OCI-LY1 (cell line): ENCODE measurements around the gene CAMKK1.

ENCODE experiments used
- H2AFZ ChIP-seq: fragments of 200-600 bp; sonication (generic), shearing (Covaris generic); 2 replicates; pipeline ENCODE4 v1.6.0; 2014; ENCODE audit warnings: antibody characterized with exemption, mild to moderate bottlenecking, low read length
- H3F3A ChIP-seq: fragments of 200-600 bp; sonication (generic), shearing (Covaris generic); 2 replicates; pipeline ENCODE4 v1.6.0; 2014; ENCODE audit warnings: mild to moderate bottlenecking, antibody characterized with exemption, low read length, moderate library complexity; ENCODE audit not compliant: insufficient read depth
- H3K27ac ChIP-seq: fragments of 200-600 bp; sonication (generic); 2 replicates; pipeline ENCODE4 v1.5.1; 2014; ENCODE audit warnings: low read length, mixed run types, mild to moderate bottlenecking, low read depth; ENCODE audit not compliant: poor library complexity, severe bottlenecking
- H3K27me3 ChIP-seq: fragments of 200-600 bp; sonication (generic); 2 replicates; pipeline ENCODE4 v1.6.0; 2014; ENCODE audit warnings: antibody characterized with exemption, mild to moderate bottlenecking, low read length, moderate library complexity; ENCODE audit not compliant: insufficient read depth
- H3K36me3 ChIP-seq: fragments of 200-600 bp; sonication (generic); 2 replicates; pipeline ENCODE4 v1.6.1; 2014; ENCODE audit warnings: mild to moderate bottlenecking, antibody characterized with exemption, low read length, moderate library complexity, mixed read lengths; ENCODE audit not compliant: insufficient read depth
- H3K4me1 ChIP-seq: fragments of 200-600 bp; sonication (generic); 2 replicates; pipeline ENCODE4 v1.5.1; 2014; ENCODE audit warnings: mild to moderate bottlenecking, low read length, moderate library complexity; ENCODE audit not compliant: insufficient read depth, severe bottlenecking
- H3K4me2 ChIP-seq: fragments of 200-600 bp; sonication (generic), shearing (Covaris generic); 2 replicates; pipeline ENCODE4 v1.6.1; 2014; ENCODE audit warnings: low read length
- H3K4me3 ChIP-seq: fragments of 200-600 bp; sonication (generic); 2 replicates; pipeline ENCODE4 v1.5.1; 2014; ENCODE audit warnings: low read length, low read depth, mild to moderate bottlenecking, mixed read lengths; ENCODE audit not compliant: poor library complexity, severe bottlenecking
- H3K79me2 ChIP-seq: fragments of 200-600 bp; shearing (Covaris generic); 2 replicates; pipeline ENCODE4 v1.6.1; 2016; ENCODE audit warnings: mixed run types, low read length, mixed read lengths; ENCODE audit not compliant: insufficient read depth
- H3K9ac ChIP-seq: fragments of 200-600 bp; sonication (generic), shearing (Covaris generic); 2 replicates; pipeline ENCODE4 v1.6.1; 2014; ENCODE audit warnings: mild to moderate bottlenecking, low read length, mixed read lengths
- H3K9me2 ChIP-seq: fragments of 200-600 bp; sonication (generic), shearing (Covaris generic); 2 replicates; pipeline ENCODE4 v1.6.1; 2014; ENCODE audit warnings: low read depth, mild to moderate bottlenecking, low read length, mixed read lengths
- H3K9me3 ChIP-seq: fragments of 200-600 bp; shearing (Covaris generic); 2 replicates; pipeline ENCODE4 v1.6.1; 2014; ENCODE audit warnings: low read length, mixed read lengths
- H4K20me1 ChIP-seq: fragments of 200-600 bp; sonication (generic), shearing (Covaris generic); 2 replicates; pipeline ENCODE4 v1.6.0; 2016; ENCODE audit warnings: mild to moderate bottlenecking, low read length; ENCODE audit not compliant: insufficient read depth
- CTCF ChIP-seq: fragments of 200-600 bp; sonication (generic), shearing (Covaris generic); IDR thresholded peaks from 2 replicates; pipeline ENCODE4 v1.5.1; 2017; ENCODE audit warnings: mild to moderate bottlenecking, antibody characterized with exemption, low read length, moderate library complexity, mixed read lengths
- EZH2 ChIP-seq: fragments of 200-600 bp; sonication (generic), shearing (Covaris generic); IDR thresholded peaks from 2 replicates; pipeline ENCODE4 v1.8.0; 2017; ENCODE audit warnings: borderline replicate concordance, mixed run types, mild to moderate bottlenecking, antibody characterized with exemption, low read length, moderate library complexity, mixed read lengths

CAMKK1 gene

DNA sequence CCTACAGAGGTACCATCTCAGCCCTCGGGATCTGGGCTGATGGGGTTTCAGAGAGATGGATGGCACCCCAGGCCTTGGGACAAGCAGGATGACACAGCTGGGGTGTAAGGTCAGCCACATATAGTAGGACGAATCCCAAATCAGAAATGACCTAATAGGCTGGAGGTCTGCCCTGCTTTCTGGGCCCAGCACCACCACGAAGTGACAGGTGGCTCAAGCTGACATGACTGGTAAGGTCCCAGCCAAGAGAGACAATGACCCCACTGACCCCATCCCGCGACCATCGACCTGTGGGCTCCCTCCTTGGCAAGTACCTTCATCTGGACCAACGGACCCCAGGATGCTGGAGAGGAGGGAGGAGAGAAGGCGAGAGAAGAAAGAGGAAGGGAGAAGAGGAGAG lies 15.6 kb downstream of the CAMKK1 start:
- no peak for TF ChIP-seq EZH2
- TF ChIP-seq CTCF: no peak

DNA sequence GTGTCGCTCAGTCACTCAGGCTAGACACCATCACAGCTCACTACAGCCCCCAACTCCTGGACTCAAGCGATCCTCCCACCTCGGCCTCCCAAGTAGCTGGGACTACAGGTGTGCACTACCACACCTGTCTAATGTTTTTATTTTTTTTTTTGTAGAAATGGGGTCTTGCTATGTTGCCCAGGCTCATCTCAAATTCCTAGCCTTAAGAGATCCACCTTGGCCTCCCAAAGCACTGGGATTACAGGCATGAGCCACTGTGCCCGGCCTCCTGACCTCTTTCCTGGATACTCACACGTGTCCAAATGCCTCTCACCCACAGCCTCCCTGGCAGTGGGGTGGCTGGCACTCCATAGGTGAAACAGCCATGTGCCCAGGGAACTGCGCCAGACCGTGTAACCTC lies 17.5 kb downstream of the CAMKK1 start:
- Histone ChIP-seq H3K9me3 (no peaks in the 10 kb centered on the region), H3K9me2 (no peaks in the 10 kb centered on the region), H3K4me2 (no peak overlapping the region), H3F3A (no peaks in the 10 kb centered on the region), H3K9ac (no peak overlapping the region), H4K20me1 (no peaks in the 10 kb centered on the region), H2AFZ (no peak overlapping the region), H3K36me3 (no peaks in the 10 kb centered on the region), H3K4me3 (no peak overlapping the region), H3K27ac (no peak overlapping the region), H3K79me2 (no peaks in the 10 kb centered on the region), H3K4me1 (no peaks in the 10 kb centered on the region), H3K27me3 (peaks cover 7% of the 10 kb centered on the region; the same call in 1 of the 2 replicates)
- TF ChIP-seq CTCF (no peak), EZH2 (no peak)

More for the DNA sequence above, 15.6 kb downstream of the CAMKK1 start:
- H3K36me3 ChIP-seq: no peaks in the 10 kb centered on the region
- no peak overlapping the region for H3K4me3 ChIP-seq
- H2AFZ ChIP-seq: no peak overlapping the region
- no peak overlapping the region for H3K4me2 ChIP-seq
- H3K9me3 ChIP-seq: no peaks in the 10 kb centered on the region
- H3K27me3 ChIP-seq: peaks cover 7% of the 10 kb centered on the region; the same call in 1 of the 2 replicates
- H3F3A ChIP-seq: no peaks in the 10 kb centered on the region
- no peaks in the 10 kb centered on the region for H3K4me1 ChIP-seq
- H3K9me2 ChIP-seq: no peaks in the 10 kb centered on the region
- no peaks in the 10 kb centered on the region for H4K20me1 ChIP-seq
- H3K9ac ChIP-seq: no peak overlapping the region
- no peak overlapping the region for H3K27ac ChIP-seq
- no peaks in the 10 kb centered on the region for H3K79me2 ChIP-seq

- Histone ChIP-seq H3K4me3 (no peak overlapping the region), H3K36me3 (no peaks in the 10 kb centered on the region), H4K20me1 (no peaks in the 10 kb centered on the region), H3K79me2 (no peaks in the 10 kb centered on the region), H3K9me3 (no peaks in the 10 kb centered on the region), H3K9me2 (no peaks in the 10 kb centered on the region), H3K27me3 (peaks cover 7% of the 10 kb centered on the region; the same call in 1 of the 2 replicates), H3K9ac (no peak overlapping the region), H3K4me2 (no peak overlapping the region), H3K4me1 (no peaks in the 10 kb centered on the region), H2AFZ (no peak overlapping the region), H3K27ac (no peak overlapping the region), H3F3A (no peaks in the 10 kb centered on the region)
- TF ChIP-seq EZH2 (no peak), CTCF (no peak)
Measured at GRCh38 chr17:3873862-3874261, 19.0 kb downstream of the CAMKK1 start.
